HCT116 (cell line): Measurements from ENCODE around the gene SLAMF1.

ENCODE experiments used
- CTCF ChIP-seq, 3 experiments: fragments of 200-600 bp in 1 of 3; sonication (generic) in 1 of 3; IDR thresholded peaks in 2 of 3; conservative IDR thresholded peaks in 1 of 3; 2 replicates each; pipeline ENCODE4 v1.5.1; 2012 to 2017; ENCODE audit warnings: low read depth in 2 of 3, low read length in 2 of 3, antibody characterized with exemption in 1 of 3, borderline replicate concordance in 1 of 3, control low read depth in 1 of 3, mild to moderate bottlenecking in 1 of 3, mixed read lengths in 1 of 3, mixed run types in 1 of 3, moderate library complexity in 1 of 3; ENCODE audit not compliant: insufficient read depth in 1 of 3
- EZH2 ChIP-seq: fragments of 200-600 bp; sonication (generic); IDR thresholded peaks from 2 replicates; pipeline ENCODE4 v1.6.1; 2017; ENCODE audit warnings: antibody characterized with exemption, mixed run types
- JUND ChIP-seq: IDR thresholded peaks from 2 replicates; pipeline ENCODE4 v1.6.1; 2012
- SP1 ChIP-seq: IDR thresholded peaks from 2 replicates; pipeline ENCODE4 v1.6.1; 2012; ENCODE audit warnings: low read depth
- ZNF274 ChIP-seq: fragments of 200-500 bp; sonication (Bioruptor generic); IDR thresholded peaks from 2 replicates; pipeline ENCODE4 v1.6.1; 2014; ENCODE audit warnings: mild to moderate bottlenecking, low read depth, low read length, inconsistent platforms

GRCh38 chr1:160560806-160561205 lies 86.0 kb downstream of the SLAMF1 start:
- no peak for TF ChIP-seq CTCF (IDR thresholded peaks at IDR 0.05 in 2 of 3, conservative IDR thresholded peaks at IDR 0.05 in 1 of 3; ENCODE audit: borderline replicate concordance in 1 of 3, insufficient read depth in 1 of 3, low read depth in 2 of 3, low read length in 2 of 3)
- no peak for TF ChIP-seq ZNF274
- no peak for TF ChIP-seq SP1
- no peak for TF ChIP-seq JUND
- TF ChIP-seq EZH2, result no peak
